ENCODE measurements around the gene TREML1. TPM values are rescaled to one million over a fixed set of nuclear protein-coding genes. Genes with fewer than 3 reads are reported as not detected.

Gene TREML1, protein sequence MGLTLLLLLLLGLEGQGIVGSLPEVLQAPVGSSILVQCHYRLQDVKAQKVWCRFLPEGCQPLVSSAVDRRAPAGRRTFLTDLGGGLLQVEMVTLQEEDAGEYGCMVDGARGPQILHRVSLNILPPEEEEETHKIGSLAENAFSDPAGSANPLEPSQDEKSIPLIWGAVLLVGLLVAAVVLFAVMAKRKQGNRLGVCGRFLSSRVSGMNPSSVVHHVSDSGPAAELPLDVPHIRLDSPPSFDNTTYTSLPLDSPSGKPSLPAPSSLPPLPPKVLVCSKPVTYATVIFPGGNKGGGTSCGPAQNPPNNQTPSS
- total RNA-seq: 1 to 10 TPM in 2 of 4 donors, under 1 TPM in 1, not detected in 1; 0.63 to 4.5 (median 2.2) TPM

DNA sequence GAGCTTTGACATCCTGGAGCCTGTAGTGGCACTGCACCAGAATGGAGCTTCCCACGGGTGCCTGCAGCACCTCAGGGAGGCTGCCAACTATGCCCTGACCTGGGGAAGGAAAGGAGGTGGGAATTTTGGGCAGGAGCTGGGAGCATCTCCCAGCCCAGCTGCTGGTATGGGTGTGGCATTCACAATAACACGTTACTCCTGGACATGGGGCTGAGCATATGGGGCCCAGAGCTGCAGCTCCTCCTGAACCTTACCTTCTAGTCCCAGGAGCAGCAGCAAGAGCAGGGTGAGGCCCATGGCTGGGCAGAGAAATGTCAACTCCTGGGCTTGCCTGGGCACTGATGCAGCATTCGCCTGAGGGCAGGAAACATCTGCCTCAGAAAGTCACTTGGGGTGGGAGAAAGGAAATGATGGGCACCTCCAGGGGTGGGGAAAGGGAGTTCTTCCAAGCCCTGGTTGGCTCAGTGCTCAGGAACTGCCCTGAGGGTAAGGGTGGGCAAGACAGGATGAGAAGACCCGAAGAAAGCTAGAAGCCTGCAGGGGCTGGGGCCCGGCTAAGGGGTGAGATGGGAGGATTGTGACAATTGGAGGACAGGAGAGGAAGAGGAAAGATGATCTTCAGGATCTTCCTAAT lies at the start of gene TREML1:
TREML1 (minus strand) TSS at position 356 of the 634 bp plus-strand sequence; CDS start at position 297, 59 bp downstream.
- Histone ChIP-seq H3K4me3 (no peak within 1 kb of the TSS), H3K36me3 (peaks cover 0 to 27% (median 0%) of the 10 kb centered on the region in 3 donors), H3K9me3 (no peaks in the 10 kb centered on the region), H3K4me1 (no peaks in the 10 kb centered on the region), H3K27ac (no peak within 1 kb of the TSS), H3K27me3 (no peaks in the 10 kb centered on the region)
- WGBS, 2 donors: 66% methylated on average over 4 to 5 of the region's 5 CpGs
- TF ChIP-seq POLR2A (IDR thresholded peaks at IDR 0.05) (no peak), EP300 (IDR thresholded peaks at IDR 0.05) (no peak)
- TF ChIP-seq, protein P1, sequence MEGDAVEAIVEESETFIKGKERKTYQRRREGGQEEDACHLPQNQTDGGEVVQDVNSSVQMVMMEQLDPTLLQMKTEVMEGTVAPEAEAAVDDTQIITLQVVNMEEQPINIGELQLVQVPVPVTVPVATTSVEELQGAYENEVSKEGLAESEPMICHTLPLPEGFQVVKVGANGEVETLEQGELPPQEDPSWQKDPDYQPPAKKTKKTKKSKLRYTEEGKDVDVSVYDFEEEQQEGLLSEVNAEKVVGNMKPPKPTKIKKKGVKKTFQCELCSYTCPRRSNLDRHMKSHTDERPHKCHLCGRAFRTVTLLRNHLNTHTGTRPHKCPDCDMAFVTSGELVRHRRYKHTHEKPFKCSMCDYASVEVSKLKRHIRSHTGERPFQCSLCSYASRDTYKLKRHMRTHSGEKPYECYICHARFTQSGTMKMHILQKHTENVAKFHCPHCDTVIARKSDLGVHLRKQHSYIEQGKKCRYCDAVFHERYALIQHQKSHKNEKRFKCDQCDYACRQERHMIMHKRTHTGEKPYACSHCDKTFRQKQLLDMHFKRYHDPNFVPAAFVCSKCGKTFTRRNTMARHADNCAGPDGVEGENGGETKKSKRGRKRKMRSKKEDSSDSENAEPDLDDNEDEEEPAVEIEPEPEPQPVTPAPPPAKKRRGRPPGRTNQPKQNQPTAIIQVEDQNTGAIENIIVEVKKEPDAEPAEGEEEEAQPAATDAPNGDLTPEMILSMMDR (IDR thresholded peaks at IDR 0.05): no peak
- no peak for DNase-seq (ENCODE audit: low spot score in 2 of 2)

DNA sequence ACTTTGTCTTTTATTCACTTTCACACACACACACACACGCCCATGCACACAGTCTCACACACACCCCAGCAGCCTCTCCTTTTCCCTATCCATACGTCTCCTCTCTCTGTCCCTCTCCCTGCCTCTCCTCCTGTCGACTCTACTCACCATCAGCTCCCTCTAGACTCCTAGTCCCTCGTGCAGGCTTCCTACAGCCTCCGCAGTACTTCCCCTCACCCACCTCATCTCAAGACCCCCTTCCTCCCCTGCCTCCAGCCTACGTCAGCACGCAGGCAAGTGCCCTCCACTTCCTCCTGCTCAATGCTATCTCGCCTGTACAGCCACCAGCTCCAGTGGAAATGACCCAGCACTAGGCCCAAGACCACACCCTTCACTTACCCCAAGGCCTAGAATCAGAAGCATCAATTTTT lies 47.6 kb upstream of the TREML1 start:
- no peak for TF ChIP-seq EP300 (IDR thresholded peaks at IDR 0.05)
- no peak for TF ChIP-seq POLR2A (IDR thresholded peaks at IDR 0.05)
- TF ChIP-seq, protein P1 (IDR thresholded peaks at IDR 0.05): no peak
- WGBS, 2 donors: 52 to 58% methylated on average over 8 of the region's 8 CpGs
- DNase-seq (ENCODE audit: low spot score in 2 of 2): no peak

DNA sequence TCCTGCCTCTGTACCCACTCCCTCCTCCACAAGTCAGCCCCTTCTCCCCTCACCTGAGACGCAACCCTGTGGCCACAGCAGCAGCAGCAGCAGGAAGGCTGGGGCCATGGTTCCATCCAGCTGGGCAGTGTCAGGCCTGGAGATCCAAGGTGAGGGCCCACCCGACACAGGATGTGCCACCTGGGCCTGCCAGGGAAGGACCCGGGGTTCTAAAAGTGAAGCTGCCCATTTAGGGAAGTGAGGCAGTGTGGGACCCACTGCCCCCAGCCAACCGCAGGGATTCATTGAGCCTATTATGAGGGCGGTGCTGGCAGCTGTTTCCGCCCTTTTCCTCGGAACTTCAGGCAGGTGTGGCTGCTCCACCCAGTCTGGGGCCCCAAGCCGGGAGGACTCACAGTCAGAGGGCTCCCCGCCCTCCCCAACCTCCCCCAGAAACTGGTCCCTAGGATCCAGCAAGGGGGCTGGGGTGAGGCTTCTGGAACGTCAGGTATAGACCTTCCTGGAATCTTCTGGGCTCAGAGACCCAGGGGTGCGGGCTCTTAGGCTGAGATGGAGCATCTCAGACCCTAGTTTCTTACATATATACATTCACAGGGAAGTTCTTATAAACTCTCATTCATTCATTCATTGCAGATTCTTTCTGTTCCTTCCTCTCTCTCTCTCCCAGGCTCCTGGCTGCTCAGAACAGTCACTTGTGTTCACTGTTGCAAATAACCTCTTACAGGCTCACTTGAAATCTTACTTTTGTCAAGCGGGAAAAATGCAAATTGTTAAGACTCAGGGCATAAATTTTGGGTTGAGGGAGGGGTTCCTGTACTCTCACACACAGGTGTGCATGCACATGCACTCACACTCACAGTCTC lies 47.0 kb upstream of the TREML1 start, which contains the start of gene TREML2:
TREML2 (minus strand) TSS at position 249 of the 863 bp plus-strand sequence; CDS start at position 108, 141 bp downstream.
- H3K27ac ChIP-seq: peak within 1 kb of the TSS in 3 of 4 donors; percentile 17 to 76 (median 36)

More for the DNA sequence above, 47.6 kb upstream of the TREML1 start:
- no peaks in the 10 kb centered on the region for H3K9me3 ChIP-seq
- no peaks in the 10 kb centered on the region for H3K27me3 ChIP-seq
- no peak overlapping the region for H3K4me3 ChIP-seq
- H3K4me1 ChIP-seq: peaks cover 0 to 9% (median 0%) of the 10 kb centered on the region in 4 donors
- no peaks in the 10 kb centered on the region for H3K36me3 ChIP-seq
- H3K27ac ChIP-seq: no peak overlapping the region

DNA sequence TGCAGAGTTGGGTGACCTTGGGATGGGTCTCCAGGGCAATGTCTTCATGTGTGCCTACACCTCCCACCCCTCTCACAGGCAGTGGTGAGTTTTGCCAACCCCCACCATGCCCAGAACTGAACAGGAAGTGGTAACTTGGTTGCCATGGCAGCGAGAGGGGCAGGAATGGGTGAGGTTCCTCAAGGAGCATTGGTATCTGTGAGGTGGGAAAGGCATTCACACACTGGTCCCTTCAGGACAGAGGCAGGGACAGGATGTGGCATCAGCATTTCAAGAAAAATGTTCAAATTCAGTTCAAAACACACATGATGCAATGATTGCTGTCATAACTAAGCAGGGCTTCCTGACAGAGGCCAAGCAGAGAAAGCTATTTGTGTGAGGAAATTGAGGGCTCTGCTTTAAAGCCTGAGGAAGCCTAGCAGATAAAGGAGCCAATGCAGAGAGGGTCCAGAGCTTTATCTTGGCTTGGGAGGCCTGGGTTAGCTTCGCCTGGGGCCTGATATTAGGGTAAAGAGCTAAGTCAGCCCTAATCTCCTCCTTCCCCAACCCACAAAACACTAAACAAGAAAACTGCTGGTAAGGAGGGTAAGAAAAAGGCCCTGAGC lies 46.3 kb upstream of the TREML1 start:
- Histone ChIP-seq H3K27ac (peak overlapping the region in 3 of 4 donors; percentile 17 to 76 (median 36)), H3K4me1 (peaks cover 0 to 9% (median 0%) of the 10 kb centered on the region in 4 donors), H3K4me3 (no peak overlapping the region), H3K27me3 (no peaks in the 10 kb centered on the region), H3K36me3 (no peaks in the 10 kb centered on the region), H3K9me3 (no peaks in the 10 kb centered on the region)
- peak in 1 of 2 donors; percentile 26 for DNase-seq (ENCODE audit: low spot score in 2 of 2)
- peak in 1 of 2 donors; percentile 53 for TF ChIP-seq EP300 (IDR thresholded peaks at IDR 0.05)
- TF ChIP-seq POLR2A (IDR thresholded peaks at IDR 0.05): no peak
- 64 to 75% methylated on average over 2 of the region's 2 CpGs for WGBS, 2 donors

More for the DNA sequence above, 47.0 kb upstream of the TREML1 start, which contains the start of gene TREML2:
- 62 to 63% methylated on average over 11 to 12 of the region's 12 CpGs for WGBS, 2 donors
- H3K4me3 ChIP-seq: no peak within 1 kb of the TSS
- no peak for TF ChIP-seq EP300 (IDR thresholded peaks at IDR 0.05)
- TF ChIP-seq, protein P1 (IDR thresholded peaks at IDR 0.05): no peak
- no peak for TF ChIP-seq POLR2A (IDR thresholded peaks at IDR 0.05)
- no peaks in the 10 kb centered on the region for H3K27me3 ChIP-seq
- H3K9me3 ChIP-seq: no peaks in the 10 kb centered on the region
- no peak for DNase-seq (ENCODE audit: low spot score in 2 of 2)
- H3K36me3 ChIP-seq: no peaks in the 10 kb centered on the region
- H3K4me1 ChIP-seq: peaks cover 0 to 9% (median 0%) of the 10 kb centered on the region in 4 donors
